IMR-90 (cell line): ENCODE results near the gene MACIR. TPM values are rescaled to one million over a fixed set of nuclear protein-coding genes. Genes with fewer than 3 reads are reported as not detected.

Experiments
- ATAC-seq: fragments of 200-7000 bp; cut with Tn5 transposase; 2 replicates; pipeline ENCODE4 v1.9.1; 2020; ENCODE audit warnings: low read depth, mild to moderate bottlenecking, moderate library complexity
- BruUV-seq: library from RNA; stranded (reverse); fragments of 400-500 nt; replicated peaks from 2 replicates; lab custom pipeline; 2021; lab: Mats Ljungman, UMichigan
- CTCF ChIA-PET: fragments of 300-600 bp; formaldehyde crosslinking; extraction: SDS; loops from one replicate; lab custom pipeline; 2021; ENCODE audit warnings: antibody characterized with exemption; lab: Yijun Ruan, JAX
- POLR2A ChIA-PET: fragments of 300-600 bp; sonication (Branson Sonifier 250); formaldehyde crosslinking; loops from one replicate; lab custom pipeline; 2022; ENCODE audit warnings: antibody characterized with exemption; ENCODE audit not compliant: unreplicated experiment; lab: Charles Lee
- DNase-seq: peaks from one replicate; pipeline ENCODE4 v3.0.0; 2013
- H2AFZ ChIP-seq: replicated peaks from 2 replicates; pipeline ENCODE3; 2013; ENCODE audit warnings: low read length, mild to moderate bottlenecking; ENCODE audit not compliant: poor library complexity
- H2AK5ac ChIP-seq: 2 replicates; pipeline ENCODE4 v1.6.1; 2013; ENCODE audit warnings: low read depth, low read length, inconsistent platforms
- H2AK9ac ChIP-seq: replicated peaks from 2 replicates; pipeline ENCODE3; 2013; ENCODE audit warnings: mild to moderate bottlenecking, low read depth, low read length, moderate library complexity; ENCODE audit not compliant: poor library complexity
- H2BK120ac ChIP-seq: 2 replicates; pipeline ENCODE4 v1.6.1; 2013; ENCODE audit warnings: low read depth, low read length, inconsistent platforms
- H2BK15ac ChIP-seq: 3 replicates; pipeline ENCODE4 v1.6.1; 2013; ENCODE audit warnings: low read depth, low read length, inconsistent platforms
- H2BK20ac ChIP-seq: 2 replicates; pipeline ENCODE4 v1.6.1; 2013; ENCODE audit warnings: low read depth, mild to moderate bottlenecking, inconsistent platforms, low read length, moderate library complexity
- H2BK5ac ChIP-seq: 2 replicates; pipeline ENCODE4 v1.6.1; 2013; ENCODE audit warnings: mild to moderate bottlenecking, low read depth, low read length, inconsistent platforms; ENCODE audit not compliant: poor library complexity, severe bottlenecking
- H3K14ac ChIP-seq: replicated peaks from 2 replicates; pipeline ENCODE4 v1.6.1; 2013; ENCODE audit warnings: low read depth, low read length, inconsistent platforms
- H3K18ac ChIP-seq: 2 replicates; pipeline ENCODE4 v1.6.1; 2013; ENCODE audit warnings: low read depth, low read length, control low read depth
- H3K23ac ChIP-seq: 2 replicates; pipeline ENCODE4 v1.6.1; 2013; ENCODE audit warnings: low read depth, low read length, inconsistent platforms
- H3K27ac ChIP-seq: 2 replicates; pipeline ENCODE4 v1.5.1; 2013; ENCODE audit warnings: mild to moderate bottlenecking, control low read depth, low read length; ENCODE audit not compliant: insufficient read depth
- H3K27me3 ChIP-seq: 2 replicates; pipeline ENCODE4 v1.6.1; 2013; ENCODE audit warnings: low read length; ENCODE audit not compliant: control insufficient read depth, insufficient read depth
- H3K36me3 ChIP-seq: 2 replicates; pipeline ENCODE4 v1.6.1; 2013; ENCODE audit warnings: low read length, mixed read lengths; ENCODE audit not compliant: control insufficient read depth, insufficient read depth
- H3K4ac ChIP-seq: 2 replicates; pipeline ENCODE4 v1.6.1; 2013; ENCODE audit warnings: low read depth, low read length, inconsistent platforms
- H3K4me1 ChIP-seq: 2 replicates; pipeline ENCODE4 v1.6.1; 2013; ENCODE audit warnings: low read length, mixed read lengths; ENCODE audit not compliant: control insufficient read depth, insufficient read depth
- H3K4me2 ChIP-seq: 2 replicates; pipeline ENCODE4 v1.6.1; 2013; ENCODE audit warnings: low read depth, mild to moderate bottlenecking, control low read depth, low read length, moderate library complexity
- H3K4me3 ChIP-seq: 2 replicates; pipeline ENCODE4 v1.5.1; 2013; ENCODE audit warnings: low read depth, mild to moderate bottlenecking, control low read depth, low read length, moderate library complexity; ENCODE audit not compliant: insufficient read depth
- H3K56ac ChIP-seq: 2 replicates; pipeline ENCODE4 v1.6.1; 2013; ENCODE audit warnings: low read length, inconsistent platforms; ENCODE audit not compliant: insufficient read depth; ENCODE audit errors: extremely low read depth
- H3K79me1 ChIP-seq, 2 experiments: 2 replicates each; pipeline ENCODE4 v1.6.1; 2013; ENCODE audit warnings: low read length in 2 of 2, inconsistent platforms in 1 of 2, low read depth in 1 of 2
- H3K9ac ChIP-seq: 2 replicates; pipeline ENCODE4 v1.6.1; 2013; ENCODE audit warnings: low read depth, low read length, control low read depth
- H3K9me1 ChIP-seq: 2 replicates; pipeline ENCODE4 v1.6.1; 2013; ENCODE audit warnings: low read length, inconsistent platforms; ENCODE audit not compliant: insufficient read depth
- H3K9me3 ChIP-seq: 2 replicates; pipeline ENCODE4 v1.6.1; 2013; ENCODE audit warnings: low read length; ENCODE audit not compliant: control insufficient read depth, insufficient read depth
- H4K20me1 ChIP-seq: 2 replicates; pipeline ENCODE4 v1.6.1; 2013; ENCODE audit warnings: low read length, inconsistent platforms; ENCODE audit not compliant: insufficient read depth
- H4K5ac ChIP-seq: 2 replicates; pipeline ENCODE4 v1.6.1; 2013; ENCODE audit warnings: mild to moderate bottlenecking, low read depth, low read length, control low read depth
- H4K8ac ChIP-seq, 2 experiments: 2 replicates each; pipeline ENCODE4 v1.6.1; 2013; ENCODE audit warnings: low read depth in 2 of 2, low read length in 2 of 2, control low read depth in 1 of 2, inconsistent platforms in 1 of 2
- H4K91ac ChIP-seq: 2 replicates; pipeline ENCODE4 v1.6.1; 2013; ENCODE audit warnings: low read depth, low read length, inconsistent platforms; ENCODE audit not compliant: insufficient read depth
- ELK1 ChIP-seq: fragments of 150-350 bp; IDR thresholded peaks from 2 replicates; pipeline ENCODE4 v1.6.1; 2016; ENCODE audit warnings: low read depth, mild to moderate bottlenecking, low read length, moderate library complexity, borderline replicate concordance
- FOS ChIP-seq: fragments of 150-350 bp; IDR thresholded peaks from 2 replicates; pipeline ENCODE4 v1.6.1; 2016; ENCODE audit warnings: low read depth, low read length
- MXI1 ChIP-seq: IDR thresholded peaks from 2 replicates; pipeline ENCODE4 v1.6.1; 2012; ENCODE audit warnings: low read depth, mild to moderate bottlenecking, low read length, moderate library complexity, borderline replicate concordance
- RAD21 ChIP-seq: IDR thresholded peaks from 2 replicates; pipeline ENCODE4 v1.6.1; 2012; ENCODE audit warnings: low read length, improper control_type of control experiment
- SMC3 ChIP-seq: fragments of 150-350 bp; IDR thresholded peaks from 2 replicates; pipeline ENCODE4 v1.6.1; 2016; ENCODE audit warnings: low read depth, mild to moderate bottlenecking, antibody characterized with exemption, low read length, moderate library complexity
- USF2 ChIP-seq: fragments of 150-350 bp; IDR thresholded peaks from 2 replicates; pipeline ENCODE4 v1.6.1; 2017; ENCODE audit warnings: mild to moderate bottlenecking, antibody characterized with exemption, low read length, low read depth
- WGBS, 2 experiments: methylation state at CpG; one replicate each; pipeline versions ENCODE4 v1.1.5 to v1.1.7; 2013; ENCODE audit warnings: missing lambda C conversion rate in 2 of 2; ENCODE audit not compliant: insufficient read length in 1 of 2; ENCODE audit errors: extremely low coverage in 2 of 2; 5-methylcytosine and 5-hydroxymethylcytosine counted together
- dilution Hi-C: fragments of 300-500 bp; cut with HindIII; formaldehyde crosslinking; loops from one replicate; pipeline ENCODE4 v1.14.3; 2018; ENCODE audit warnings: low sequenced_read_pairs; ENCODE audit not compliant: unreplicated experiment
- in situ Hi-C: fragments of 300-500 bp; cut with MboI; formaldehyde crosslinking; loops from 3 replicates; pipeline ENCODE4 v1.14.3; 2019; ENCODE audit warnings: low sequenced_read_pairs, inconsistent platforms, mixed read lengths
- intact Hi-C: fragments of 100-400 bp; cut with micrococcal nuclease; formaldehyde crosslinking; loops from 2 replicates; pipeline ENCODE4 v1.10.0; 2022
- polyA plus RNA-seq, 3 experiments: library from polyadenylated mRNA; depleted of rRNA; stranded (reverse); fragments of >200 nt; gene quantifications; 2 replicates each; pipeline ENCODE4 v1.2.3, GENCODE V29; 2012; ENCODE audit warnings: low replicate concordance in 1 of 3
- total RNA-seq: library from RNA; depleted of rRNA; stranded (reverse); fragments of >200 nt; gene quantifications from 2 replicates; pipeline ENCODE4 v1.2.3, GENCODE V29; 2012

Gene MACIR
- total and polyA plus RNA-seq, 2 of the 4 experiments (the other 2 are of a cell fraction): 11.1 to 21.3 TPM

GRCh38 chr5:103280967-103281366, 22.4 kb downstream of the MACIR start:
- TF ChIP-seq ELK1 (no peak), MXI1 (no peak), USF2 (no peak), SMC3 (no peak), RAD21 (no peak), FOS (no peak)
- no peak overlapping the region for H3K23ac ChIP-seq
- H2BK5ac ChIP-seq: no peak overlapping the region
- H2BK20ac ChIP-seq: no peak overlapping the region
- H3K56ac ChIP-seq: no peak overlapping the region
- no peak overlapping the region for H3K4ac ChIP-seq
- no peak overlapping the region for H3K4me3 ChIP-seq
- H4K20me1 ChIP-seq: no peaks in the 10 kb centered on the region
- in situ Hi-C loops (no loop called here), dilution Hi-C loops (no loop called here), intact Hi-C loops (no loop called here)
- ATAC-seq (no peak), DNase-seq (no peak)
- H2AFZ ChIP-seq: no peak overlapping the region
- ChIA-PET CTCF (no interaction called here), POLR2A (no interaction called here)
- H3K9me3 ChIP-seq: no peaks in the 10 kb centered on the region
- H4K5ac ChIP-seq: no peak overlapping the region
- no peak overlapping the region for H2AK9ac ChIP-seq
- H3K9ac ChIP-seq: no peak overlapping the region
- no peak overlapping the region for H2AK5ac ChIP-seq
- WGBS, 2 experiments: 87% methylated on average over 3 of the region's 3 CpGs; no CpG with 5 or more reads in 1 of the 2 experiments
- H3K4me2 ChIP-seq: no peak overlapping the region
- BruUV-seq: no TSS peak
- no peak overlapping the region for H3K27ac ChIP-seq
- H3K4me1 ChIP-seq: no peaks in the 10 kb centered on the region
- no peak overlapping the region for H3K18ac ChIP-seq
- peaks cover 0 to 7% of the 10 kb centered on the region in 2 experiments; a peak in 2 of 4 replicates for H3K79me1 ChIP-seq
- H3K9me1 ChIP-seq: 0 out of 2 replicates have a peak, but pooled peaks cover 4% of the 10 kb centered on the region
- H3K27me3 ChIP-seq: no peaks in the 10 kb centered on the region
- no peak overlapping the region for H2BK15ac ChIP-seq
- no peak overlapping the region for H3K14ac ChIP-seq
- H2BK120ac ChIP-seq: no peak overlapping the region
- no peak overlapping the region for H4K91ac ChIP-seq
- peaks cover 4% of the 10 kb centered on the region for H3K36me3 ChIP-seq
- H4K8ac ChIP-seq: no peak overlapping the region
